22Rv1 (cell line): ENCODE results near the gene ORAI2.
"Not testable (repeated sequence)": the region's sequence is repeated elsewhere in the genome, so short reads cannot be mapped to it uniquely, and the experiment has no call there.

Source experiments
- H3K27ac ChIP-seq: fragments of 450-650 bp; 2 replicates; pipeline ENCODE4 v1.5.1; 2017
- ZFX ChIP-seq: fragments of 450-650 bp; IDR thresholded peaks from 2 replicates; pipeline ENCODE4 v1.6.1; 2017; ENCODE audit warnings: antibody characterized with exemption, borderline replicate concordance
- TF ChIP-seq, protein P1 (sequence below): fragments of 450-650 bp; IDR thresholded peaks from 2 replicates; pipeline ENCODE4 v1.5.1; 2017; ENCODE audit warnings: mild to moderate bottlenecking

ORAI2 gene

DNA sequence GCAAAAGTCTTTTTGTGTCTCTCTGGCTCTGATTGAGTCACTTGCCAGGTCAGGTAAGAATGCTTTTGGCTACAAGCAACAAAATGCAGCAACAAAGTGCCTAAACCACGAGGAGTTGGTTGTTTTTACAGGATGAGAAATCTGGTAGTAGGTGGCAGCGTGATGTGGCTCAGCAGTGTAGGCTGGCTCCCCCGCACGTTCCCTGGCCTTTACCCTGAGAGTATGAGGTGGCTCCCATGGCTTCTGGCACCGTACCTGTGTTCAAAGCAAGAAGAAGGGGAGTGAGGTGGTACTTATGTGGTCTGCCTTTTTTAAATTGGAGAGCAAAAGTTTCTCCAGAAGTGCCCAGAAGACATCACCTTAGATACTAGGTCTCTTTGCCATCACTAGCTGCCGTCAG lies 25.5 kb upstream of the ORAI2 start:
- no peak for TF ChIP-seq ZFX
- TF ChIP-seq, protein P1, sequence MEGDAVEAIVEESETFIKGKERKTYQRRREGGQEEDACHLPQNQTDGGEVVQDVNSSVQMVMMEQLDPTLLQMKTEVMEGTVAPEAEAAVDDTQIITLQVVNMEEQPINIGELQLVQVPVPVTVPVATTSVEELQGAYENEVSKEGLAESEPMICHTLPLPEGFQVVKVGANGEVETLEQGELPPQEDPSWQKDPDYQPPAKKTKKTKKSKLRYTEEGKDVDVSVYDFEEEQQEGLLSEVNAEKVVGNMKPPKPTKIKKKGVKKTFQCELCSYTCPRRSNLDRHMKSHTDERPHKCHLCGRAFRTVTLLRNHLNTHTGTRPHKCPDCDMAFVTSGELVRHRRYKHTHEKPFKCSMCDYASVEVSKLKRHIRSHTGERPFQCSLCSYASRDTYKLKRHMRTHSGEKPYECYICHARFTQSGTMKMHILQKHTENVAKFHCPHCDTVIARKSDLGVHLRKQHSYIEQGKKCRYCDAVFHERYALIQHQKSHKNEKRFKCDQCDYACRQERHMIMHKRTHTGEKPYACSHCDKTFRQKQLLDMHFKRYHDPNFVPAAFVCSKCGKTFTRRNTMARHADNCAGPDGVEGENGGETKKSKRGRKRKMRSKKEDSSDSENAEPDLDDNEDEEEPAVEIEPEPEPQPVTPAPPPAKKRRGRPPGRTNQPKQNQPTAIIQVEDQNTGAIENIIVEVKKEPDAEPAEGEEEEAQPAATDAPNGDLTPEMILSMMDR = no peak
- H3K27ac ChIP-seq = no peak overlapping the region

DNA sequence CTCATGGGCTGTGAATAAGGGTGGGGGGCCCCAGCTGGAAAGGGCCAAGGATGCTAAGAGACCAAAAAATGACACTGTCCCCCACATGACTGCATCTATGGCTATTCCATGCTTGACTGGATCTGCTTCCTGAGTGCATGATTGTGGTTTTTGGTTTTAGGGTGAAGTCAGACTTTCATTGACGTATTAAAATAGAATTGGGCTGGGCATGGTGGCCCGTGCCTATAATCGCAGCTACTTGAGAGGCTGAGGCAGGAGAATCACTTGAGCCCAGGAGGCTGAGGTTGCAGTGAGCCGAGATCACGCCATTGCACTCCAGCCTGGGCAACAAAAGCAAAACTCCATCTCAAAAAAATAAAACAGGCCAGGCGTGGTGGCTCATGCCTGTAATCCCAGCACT lies 24.8 kb upstream of the ORAI2 start:
- not testable (repeated sequence) for H3K27ac ChIP-seq

DNA sequence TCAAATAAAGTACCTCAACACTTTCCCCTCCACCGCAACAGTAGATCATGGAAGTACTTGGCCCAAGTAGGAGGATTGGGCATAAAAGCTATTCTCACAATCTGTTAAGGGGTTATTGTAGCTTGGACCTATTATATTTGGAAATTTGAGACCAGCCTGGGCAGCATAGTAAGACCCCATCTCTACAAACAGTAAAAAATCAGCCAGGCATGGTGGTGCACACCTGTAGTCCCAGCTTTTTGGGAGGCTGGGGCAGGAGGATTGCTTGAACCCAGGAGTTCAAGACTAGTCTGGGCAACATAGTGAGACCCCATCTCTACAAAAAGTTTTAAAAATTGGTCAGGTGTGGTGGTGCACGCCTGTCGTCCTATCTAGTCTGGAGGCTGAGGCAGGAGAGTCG lies 24.0 kb upstream of the ORAI2 start:
- TF ChIP-seq, protein P1 = no peak
- no peak for TF ChIP-seq ZFX
- no peak overlapping the region for H3K27ac ChIP-seq

DNA sequence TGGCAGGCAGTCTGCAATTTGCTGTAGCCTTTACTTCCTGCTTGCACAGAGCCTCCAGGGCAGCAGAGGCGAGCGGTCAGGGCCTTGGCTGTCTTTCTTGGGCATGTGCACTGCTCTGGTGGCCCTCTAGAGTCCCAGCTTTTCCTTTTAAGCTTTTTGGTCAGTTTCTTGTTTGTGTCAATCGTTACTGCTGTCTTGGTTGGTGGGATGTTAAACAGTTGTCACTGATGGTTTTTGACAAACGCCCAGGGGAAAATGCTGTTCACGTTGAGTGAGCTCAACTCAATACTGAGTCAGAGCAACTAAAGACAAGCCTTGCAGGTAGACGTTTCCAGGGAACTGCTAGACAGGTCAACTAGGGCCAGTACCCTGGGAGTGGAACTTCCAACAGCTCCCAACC lies 23.3 kb upstream of the ORAI2 start:
- TF ChIP-seq ZFX = no peak
- TF ChIP-seq, protein P1 = no peak
- H3K27ac ChIP-seq = no peak overlapping the region

DNA sequence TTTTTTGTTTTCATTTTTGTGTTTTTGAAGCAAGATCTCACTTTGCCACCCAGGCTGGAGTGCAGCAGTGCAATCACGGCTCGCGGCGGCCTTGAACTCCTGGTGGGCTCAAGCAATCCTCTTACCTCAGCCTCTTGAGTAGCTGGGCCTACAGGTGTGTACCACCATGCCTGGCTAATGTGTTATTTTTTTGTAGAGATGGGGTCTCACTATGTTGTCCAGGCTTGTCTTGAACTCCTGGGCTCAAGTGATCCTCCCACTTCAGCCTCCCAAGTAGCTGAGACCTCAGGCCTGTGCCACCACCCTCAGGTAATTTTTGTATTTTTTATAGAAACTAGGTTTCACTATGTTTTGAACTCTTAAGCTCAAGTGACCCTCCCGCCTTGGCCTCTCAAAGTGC lies 22.5 kb upstream of the ORAI2 start:
- TF ChIP-seq, protein P1 = no peak
- TF ChIP-seq ZFX = no peak
- no peak overlapping the region for H3K27ac ChIP-seq

DNA sequence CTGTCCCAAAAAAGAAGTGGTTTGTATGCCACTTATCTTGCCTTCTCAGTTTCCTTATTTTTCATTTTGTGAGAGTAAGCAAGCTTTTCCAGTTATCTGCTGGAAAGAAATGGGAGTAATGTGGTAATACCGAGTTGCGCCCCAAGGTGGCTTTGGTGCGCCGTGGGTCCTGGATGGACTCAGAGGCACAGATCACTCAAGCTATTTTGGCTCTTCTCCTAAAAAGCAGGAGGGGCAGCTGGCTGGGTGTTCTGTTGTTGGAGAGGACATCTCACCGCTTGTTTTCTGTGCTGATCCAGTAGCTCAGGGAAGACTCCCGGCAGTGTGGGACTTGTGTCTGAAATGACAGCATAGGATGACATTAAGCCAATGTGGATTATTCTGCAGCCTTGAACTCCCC lies 20.8 kb upstream of the ORAI2 start:
- H3K27ac ChIP-seq = no peak overlapping the region
- TF ChIP-seq, protein P1 = peak; percentile 31
- TF ChIP-seq ZFX = no peak

DNA sequence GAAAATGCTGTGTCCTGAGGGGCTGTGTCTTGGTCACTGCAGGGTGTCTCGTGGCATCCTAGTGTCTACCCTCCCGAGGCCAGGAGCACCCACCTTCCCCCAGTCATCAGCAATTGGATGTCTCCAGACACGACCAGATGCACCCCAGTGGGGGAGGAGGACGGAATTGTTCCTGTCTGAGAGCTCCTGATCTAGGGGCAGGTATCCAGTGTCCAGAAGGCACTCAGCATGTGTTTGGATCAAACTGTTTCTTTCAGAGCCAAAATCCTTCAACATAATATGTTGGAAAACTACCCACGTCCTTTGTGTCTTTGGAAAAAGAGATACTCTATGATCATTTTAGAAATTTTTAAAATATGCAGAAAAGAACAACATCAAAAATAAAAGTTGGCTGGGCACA lies 20.3 kb upstream of the ORAI2 start:
- H3K27ac ChIP-seq = no peak overlapping the region
- TF ChIP-seq, protein P1 = no peak
- no peak for TF ChIP-seq ZFX

DNA sequence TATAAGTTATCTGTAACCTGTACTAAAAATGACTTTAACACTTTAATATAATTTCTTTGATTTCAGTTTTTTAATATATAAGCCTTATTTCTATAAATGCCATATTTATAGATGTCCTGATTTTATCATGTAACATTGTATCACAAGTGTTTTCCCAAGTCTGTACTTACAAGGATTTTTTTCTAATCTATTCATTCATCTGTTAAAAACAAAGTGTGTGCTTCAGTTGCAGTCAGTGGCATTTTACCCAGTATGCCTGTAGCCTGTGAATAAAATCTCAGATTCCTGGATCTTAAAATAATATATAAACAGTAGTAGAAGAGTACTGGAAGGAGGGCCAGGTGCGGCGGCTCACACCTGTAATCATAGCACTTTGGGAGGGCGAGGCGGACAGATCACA lies 19.8 kb upstream of the ORAI2 start:
- H3K27ac ChIP-seq = no peak overlapping the region
- TF ChIP-seq ZFX = no peak
- TF ChIP-seq, protein P1 = no peak
